ENCODE results near the gene FAM81B.

FAM81B gene

GRCh38 chr5:95471942-95472341 lies 80.8 kb downstream of the FAM81B start:
- DNase-seq (ENCODE audit: low spot score) = peak; percentile 7

GRCh38 chr5:95484421-95484820 lies 93.3 kb downstream of the FAM81B start:
- no peak for DNase-seq (ENCODE audit: low spot score)

GRCh38 chr5:95486191-95486590 lies 95.0 kb downstream of the FAM81B start:
- DNase-seq (ENCODE audit: low spot score) = no peak

GRCh38 chr5:95487880-95488279 lies 96.7 kb downstream of the FAM81B start:
- no peak for DNase-seq (ENCODE audit: low spot score)
